Ammon's horn (tissue), 1 donor: ENCODE measurements around the gene RAB34.
"Not testable (repeated sequence)": the region's sequence is repeated elsewhere in the genome, so short reads cannot be mapped to it uniquely, and the experiment has no call there.

Experiments
- DNase-seq: peaks from one replicate; pipeline ENCODE4 v3.0.0-alpha.2; 2016; ENCODE audit warnings: low spot score

RAB34 gene

GRCh38 chr17:28746611-28747050, 29.0 kb upstream of the RAB34 start:
- DNase-seq = peak; percentile 83

GRCh38 chr17:28745786-28746411, 28.2 kb upstream of the RAB34 start:
- DNase-seq = no peak

- DNase-seq = peak; percentile 97
Measured at GRCh38 chr17:28744972-28745785, 27.5 kb upstream of the RAB34 start.

- DNase-seq = no peak
Measured at GRCh38 chr17:28744104-28744971, 26.7 kb upstream of the RAB34 start.

GRCh38 chr17:28743243-28744103, 25.8 kb upstream of the RAB34 start, which contains the start of gene TRAF4:
TSS of gene TRAF4 (plus strand) at chr17:28744011. CDS start at chr17:28744113, 102 bp downstream.
- DNase-seq = peak; percentile 83

- DNase-seq = peak; percentile 38
Measured at GRCh38 chr17:28741358-28742349, 24.0 kb upstream of the RAB34 start.

GRCh38 chr17:28740406-28741357, 23.0 kb upstream of the RAB34 start:
- no peak for DNase-seq

GRCh38 chr17:28738680-28739384, 21.2 kb upstream of the RAB34 start:
- no peak for DNase-seq

GRCh38 chr17:28737770-28738679, 20.4 kb upstream of the RAB34 start:
- DNase-seq = no peak

- DNase-seq = no peak
Measured at GRCh38 chr17:28737316-28737715, 19.6 kb upstream of the RAB34 start.

GRCh38 chr17:28735913-28736769, 18.5 kb upstream of the RAB34 start:
- not testable (repeated sequence) for DNase-seq

GRCh38 chr17:28735242-28735722, 17.6 kb upstream of the RAB34 start:
- DNase-seq = no peak

- no peak for DNase-seq
Measured at GRCh38 chr17:28734712-28735241, 17.1 kb upstream of the RAB34 start.

GRCh38 chr17:28733346-28733745, 15.7 kb upstream of the RAB34 start:
- DNase-seq = no peak

GRCh38 chr17:28729950-28730330, 12.3 kb upstream of the RAB34 start:
- DNase-seq = no peak
